ENCODE measurements around the gene KSR2. TPM values are rescaled to one million over a fixed set of nuclear protein-coding genes. Genes with fewer than 3 reads are reported as not detected.

The KSR2 gene
- total RNA-seq, 1 donor from 2014 or later: not detected

DNA sequence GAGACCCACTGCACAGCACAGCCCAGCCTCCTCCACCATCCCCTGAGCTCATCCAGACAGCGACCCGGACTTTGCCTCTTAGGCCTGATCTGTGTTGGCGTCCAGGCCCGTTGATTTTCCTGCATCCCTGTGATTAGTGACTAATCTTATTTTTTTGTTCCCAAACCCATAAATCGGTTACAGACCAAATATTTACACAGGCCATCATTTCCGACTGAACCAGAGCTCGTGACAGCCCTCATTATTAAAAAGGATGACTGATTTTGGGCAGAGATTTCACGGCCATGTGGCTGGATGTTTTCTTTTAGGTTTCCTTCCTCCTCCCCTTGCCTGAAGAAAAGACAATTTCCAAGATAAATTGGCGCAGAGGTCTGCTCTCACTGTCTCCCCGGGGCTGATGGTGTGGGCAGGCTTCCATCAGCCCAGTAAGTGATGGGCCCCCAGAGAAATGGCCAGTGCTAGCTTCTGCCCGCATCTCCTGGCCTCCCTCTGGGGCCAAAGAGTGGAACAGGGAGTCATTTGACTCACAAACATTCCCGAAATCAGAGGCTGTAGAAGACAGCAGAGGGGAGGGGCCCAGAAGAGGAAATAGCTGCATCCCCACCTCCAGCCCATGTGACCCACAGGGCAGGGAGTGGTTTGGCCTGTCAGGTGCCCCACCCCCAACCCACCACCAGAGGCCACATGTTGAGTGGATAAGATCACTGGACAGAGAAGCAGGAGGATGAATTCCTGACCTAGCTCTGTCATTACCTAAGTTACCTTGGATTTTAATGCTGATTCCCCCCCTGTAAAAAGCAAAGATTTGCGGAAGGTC lies 283.5 kb downstream of the KSR2 start:
- Histone ChIP-seq H3K4me3 (ENCODE audit: low read depth, low read length) (no peak overlapping the region), H3K27me3 (ENCODE audit: control insufficient read depth, insufficient read depth, low read length) (no peaks in the 10 kb centered on the region), H3K36me3 (ENCODE audit: control insufficient read depth, insufficient read depth, low read length) (no peaks in the 10 kb centered on the region)
- no peak for FAIRE-seq
- DNase-seq (ENCODE audit: low read depth): no peak
- TF ChIP-seq, protein P1, sequence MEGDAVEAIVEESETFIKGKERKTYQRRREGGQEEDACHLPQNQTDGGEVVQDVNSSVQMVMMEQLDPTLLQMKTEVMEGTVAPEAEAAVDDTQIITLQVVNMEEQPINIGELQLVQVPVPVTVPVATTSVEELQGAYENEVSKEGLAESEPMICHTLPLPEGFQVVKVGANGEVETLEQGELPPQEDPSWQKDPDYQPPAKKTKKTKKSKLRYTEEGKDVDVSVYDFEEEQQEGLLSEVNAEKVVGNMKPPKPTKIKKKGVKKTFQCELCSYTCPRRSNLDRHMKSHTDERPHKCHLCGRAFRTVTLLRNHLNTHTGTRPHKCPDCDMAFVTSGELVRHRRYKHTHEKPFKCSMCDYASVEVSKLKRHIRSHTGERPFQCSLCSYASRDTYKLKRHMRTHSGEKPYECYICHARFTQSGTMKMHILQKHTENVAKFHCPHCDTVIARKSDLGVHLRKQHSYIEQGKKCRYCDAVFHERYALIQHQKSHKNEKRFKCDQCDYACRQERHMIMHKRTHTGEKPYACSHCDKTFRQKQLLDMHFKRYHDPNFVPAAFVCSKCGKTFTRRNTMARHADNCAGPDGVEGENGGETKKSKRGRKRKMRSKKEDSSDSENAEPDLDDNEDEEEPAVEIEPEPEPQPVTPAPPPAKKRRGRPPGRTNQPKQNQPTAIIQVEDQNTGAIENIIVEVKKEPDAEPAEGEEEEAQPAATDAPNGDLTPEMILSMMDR (IDR thresholded peaks at IDR 0.05; ENCODE audit: insufficient read depth, low read length, severe bottlenecking): no peak

DNA sequence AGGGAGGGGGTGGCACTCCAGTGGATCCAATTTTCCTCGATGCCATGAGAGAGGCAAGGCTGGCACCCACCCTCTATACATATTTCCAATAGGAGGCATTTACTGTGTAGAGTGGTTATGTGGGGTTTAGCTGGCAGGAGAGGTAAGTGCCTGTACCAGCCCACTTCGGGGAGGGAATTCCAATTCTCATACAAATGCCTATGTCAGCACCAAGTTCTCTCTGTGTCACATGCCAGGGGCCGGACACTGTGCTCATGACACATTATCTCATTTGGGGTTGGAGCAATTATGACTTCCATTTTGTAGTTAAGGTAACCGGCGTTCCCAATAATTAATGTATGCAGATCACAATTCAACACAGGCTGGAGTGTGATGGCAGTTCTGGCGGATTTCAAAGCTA lies 284.3 kb downstream of the KSR2 start:
- FAIRE-seq: no peak
- no peaks in the 10 kb centered on the region for H3K36me3 ChIP-seq (ENCODE audit: control insufficient read depth, insufficient read depth, low read length)
- H3K27me3 ChIP-seq (ENCODE audit: control insufficient read depth, insufficient read depth, low read length): no peaks in the 10 kb centered on the region
- TF ChIP-seq, protein P1 (IDR thresholded peaks at IDR 0.05; ENCODE audit: insufficient read depth, low read length, severe bottlenecking): no peak
- H3K4me3 ChIP-seq (ENCODE audit: low read depth, low read length): no peak overlapping the region
- no peak for DNase-seq (ENCODE audit: low read depth)

DNA sequence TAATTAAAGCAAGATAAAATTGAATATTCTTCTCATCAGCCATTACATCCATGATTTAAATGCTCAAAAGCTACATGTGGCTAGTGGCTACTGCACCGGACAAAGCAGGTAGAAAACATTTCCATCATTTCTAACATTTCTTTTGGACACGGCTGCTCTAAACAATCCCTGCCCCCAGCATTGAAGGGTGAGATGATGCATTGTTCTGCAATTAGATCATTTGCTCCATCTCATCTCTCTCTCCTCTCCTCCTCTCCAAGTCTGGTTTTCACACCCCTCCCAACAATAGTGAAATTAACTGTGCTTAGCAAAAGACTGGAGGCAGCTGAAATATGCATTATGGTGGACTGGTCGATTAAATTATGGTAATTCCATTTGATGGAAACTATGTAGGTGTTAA lies 288.5 kb downstream of the KSR2 start:
- FAIRE-seq: no peak
- H3K27me3 ChIP-seq (ENCODE audit: control insufficient read depth, insufficient read depth, low read length): no peaks in the 10 kb centered on the region
- H3K4me3 ChIP-seq (ENCODE audit: low read depth, low read length): no peak overlapping the region
- TF ChIP-seq, protein P1 (IDR thresholded peaks at IDR 0.05; ENCODE audit: insufficient read depth, low read length, severe bottlenecking): no peak
- no peak for DNase-seq (ENCODE audit: low read depth)
- H3K36me3 ChIP-seq (ENCODE audit: control insufficient read depth, insufficient read depth, low read length): no peaks in the 10 kb centered on the region

DNA sequence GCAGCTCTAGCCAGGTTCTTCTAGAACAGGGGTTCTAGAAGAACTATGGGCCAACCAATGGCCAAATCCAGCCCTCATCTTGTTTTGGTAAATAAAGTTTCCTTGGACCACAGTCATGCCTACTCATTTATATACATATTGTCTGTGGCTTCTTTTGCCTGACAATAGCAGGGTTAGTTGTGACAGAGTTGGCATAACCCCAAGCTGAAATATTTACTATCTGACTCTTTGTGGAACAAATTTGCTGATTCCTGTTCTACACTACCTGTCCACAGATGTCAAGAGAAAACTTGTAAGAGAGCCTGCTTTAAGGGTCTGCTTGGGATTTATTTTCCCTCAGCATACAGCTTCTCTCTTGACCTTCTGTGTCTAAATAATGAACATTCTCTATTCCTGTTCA lies 289.0 kb downstream of the KSR2 start:
- no peaks in the 10 kb centered on the region for H3K36me3 ChIP-seq (ENCODE audit: control insufficient read depth, insufficient read depth, low read length)
- DNase-seq (ENCODE audit: low read depth) (no peak), FAIRE-seq (no peak)
- no peak overlapping the region for H3K4me3 ChIP-seq (ENCODE audit: low read depth, low read length)
- H3K27me3 ChIP-seq (ENCODE audit: control insufficient read depth, insufficient read depth, low read length): no peaks in the 10 kb centered on the region
- TF ChIP-seq, protein P1 (IDR thresholded peaks at IDR 0.05; ENCODE audit: insufficient read depth, low read length, severe bottlenecking): no peak

DNA sequence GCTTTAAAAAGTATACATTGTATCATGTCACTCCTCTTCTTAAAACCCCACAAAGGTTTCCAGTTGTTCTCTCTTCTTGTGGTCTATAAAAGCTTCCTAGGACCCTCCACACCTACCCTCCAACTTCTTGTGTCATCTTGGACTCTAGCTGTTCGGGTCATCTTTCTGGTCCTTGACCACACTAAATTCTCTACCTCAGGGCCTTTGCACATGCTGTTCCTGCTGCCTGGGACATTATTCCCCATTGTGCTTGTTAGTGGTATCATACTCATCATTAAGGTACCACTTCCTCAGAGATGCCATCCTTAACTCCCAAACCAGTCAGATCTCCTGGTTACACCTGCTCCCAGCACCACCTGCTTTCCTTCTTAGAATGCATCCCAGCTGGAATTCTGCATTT lies 294.0 kb downstream of the KSR2 start:
- no peak for FAIRE-seq
- no peaks in the 10 kb centered on the region for H3K36me3 ChIP-seq (ENCODE audit: control insufficient read depth, insufficient read depth, low read length)
- TF ChIP-seq, protein P1 (IDR thresholded peaks at IDR 0.05; ENCODE audit: insufficient read depth, low read length, severe bottlenecking): no peak
- H3K4me3 ChIP-seq (ENCODE audit: low read depth, low read length): no peak overlapping the region
- no peaks in the 10 kb centered on the region for H3K27me3 ChIP-seq (ENCODE audit: control insufficient read depth, insufficient read depth, low read length)
- DNase-seq (ENCODE audit: low read depth): no peak

DNA sequence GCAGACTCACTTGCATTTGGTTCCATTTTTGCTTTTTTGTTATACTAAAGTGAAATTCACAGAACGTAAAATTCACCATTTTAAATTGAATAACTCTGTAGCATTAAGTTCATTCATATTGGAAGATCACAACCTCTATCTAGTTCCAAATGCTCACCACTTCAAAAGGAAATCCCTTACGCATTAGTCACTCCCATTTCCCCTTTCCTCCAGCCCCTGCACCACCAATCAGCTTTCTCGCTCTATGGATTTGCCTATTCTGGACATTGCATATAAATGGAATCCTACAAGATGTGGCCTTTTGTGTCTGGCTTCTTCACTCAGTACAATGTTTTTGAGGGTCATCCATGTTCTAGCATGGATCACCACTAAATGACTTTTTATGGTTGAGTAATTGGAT lies 294.5 kb downstream of the KSR2 start:
- TF ChIP-seq, protein P1 (IDR thresholded peaks at IDR 0.05; ENCODE audit: insufficient read depth, low read length, severe bottlenecking): no peak
- FAIRE-seq: no peak

More for the DNA sequence above, 294.5 kb downstream of the KSR2 start:
- Histone ChIP-seq H3K4me3 (ENCODE audit: low read depth, low read length) (no peak overlapping the region), H3K27me3 (ENCODE audit: control insufficient read depth, insufficient read depth, low read length) (no peaks in the 10 kb centered on the region), H3K36me3 (ENCODE audit: control insufficient read depth, insufficient read depth, low read length) (no peaks in the 10 kb centered on the region)
- no peak for DNase-seq (ENCODE audit: low read depth)
